SK-N-SH (cell line): ENCODE data around the gene ALG10B. TPM values are rescaled to one million over a fixed set of nuclear protein-coding genes. Genes with fewer than 3 reads are reported as not detected.

Experiments used
- CTCF ChIA-PET: fragments of 300-600, 350-600 bp; formaldehyde crosslinking; extraction: SDS; loops from one replicate; lab custom pipeline; 2021; lab: Yijun Ruan, JAX
- POLR2A ChIA-PET: fragments of 350-600 bp; sonication (Branson Sonifier 250); formaldehyde crosslinking; extraction: SDS; loops from one replicate; lab custom pipeline; 2020; ENCODE audit warnings: antibody characterized with exemption, inconsistent platforms; lab: Yijun Ruan, JAX
- DNase-seq: peaks from one replicate; pipeline ENCODE4 v3.0.0; 2012
- H2AFZ ChIP-seq: fragments of 200-600 bp; sonication (generic); 2 replicates; pipeline ENCODE4 v1.8.1; 2016; ENCODE audit warnings: antibody characterized with exemption, mild to moderate bottlenecking, low read depth
- H3F3A ChIP-seq: fragments of 200-600 bp; sonication (generic); replicated peaks from 2 replicates; pipeline ENCODE3; 2016; ENCODE audit warnings: antibody characterized with exemption, mild to moderate bottlenecking; ENCODE audit not compliant: insufficient read depth
- H3K27ac ChIP-seq, 2 experiments: fragments of 200-500 bp in 1 of 2; fragments of 200-600 bp in 1 of 2; sonication (Bioruptor generic) in 1 of 2; sonication (generic), shearing (Covaris generic) in 1 of 2; 2 replicates each; pipeline versions ENCODE4 v1.5.1 to v1.6.1; 2014 to 2016; ENCODE audit warnings: low read depth in 2 of 2, inconsistent platforms in 1 of 2, low read length in 1 of 2, mild to moderate bottlenecking in 1 of 2, mixed read lengths in 1 of 2
- H3K27me3 ChIP-seq: fragments of 200-600 bp; sonication (generic), shearing (Covaris generic); 2 replicates; pipeline ENCODE4 v1.6.1; 2016; ENCODE audit warnings: mixed run types; ENCODE audit not compliant: insufficient read depth
- H3K36me3 ChIP-seq, 2 experiments: fragments of 200-500 bp in 1 of 2; fragments of 200-600 bp in 1 of 2; sonication (Bioruptor generic) in 1 of 2; sonication (generic) in 1 of 2; replicated peaks in 1 of 2; 2 replicates each; pipeline versions ENCODE3 to v1.5.1; 2014 to 2016; ENCODE audit warnings: low read length in 1 of 2, mild to moderate bottlenecking in 1 of 2; ENCODE audit not compliant: insufficient read depth in 2 of 2, control insufficient read depth in 1 of 2
- H3K4me1 ChIP-seq, 2 experiments: fragments of 200-500 bp in 1 of 2; fragments of 200-600 bp in 1 of 2; sonication (Bioruptor generic) in 1 of 2; sonication (generic), shearing (Covaris generic) in 1 of 2; 2 replicates each; pipeline versions ENCODE4 v1.5.1 to v1.6.1; 2014 to 2016; ENCODE audit warnings: low read depth in 1 of 2, low read length in 1 of 2, mixed run types in 1 of 2; ENCODE audit not compliant: insufficient read depth in 2 of 2, control insufficient read depth in 1 of 2
- H3K4me2 ChIP-seq: fragments of 200-600 bp; sonication (generic), shearing (Covaris generic); 2 replicates; pipeline ENCODE4 v1.6.1; 2017; ENCODE audit warnings: mixed run types
- H3K4me3 ChIP-seq, 2 experiments: fragments of 200-500 bp in 1 of 2; fragments of 200-600 bp in 1 of 2; sonication (Bioruptor generic) in 1 of 2; sonication (generic), shearing (Covaris generic) in 1 of 2; 2 replicates each; pipeline versions ENCODE4 v1.5.1 to v1.8.1; 2014 to 2016; ENCODE audit warnings: low read depth in 2 of 2, inconsistent platforms in 1 of 2, low read length in 1 of 2, mild to moderate bottlenecking in 1 of 2, mixed read lengths in 1 of 2, moderate library complexity in 1 of 2
- H3K79me2 ChIP-seq: fragments of 200-600 bp; sonication (generic); 2 replicates; pipeline ENCODE4 v1.8.1; 2017; ENCODE audit warnings: mild to moderate bottlenecking; ENCODE audit not compliant: insufficient read depth
- H3K9ac ChIP-seq: fragments of 200-600 bp; sonication (generic); 2 replicates; pipeline ENCODE4 v1.6.1; 2017; ENCODE audit warnings: mixed run types
- H3K9me2 ChIP-seq: fragments of 200-600 bp; sonication (generic); 2 replicates; pipeline ENCODE4 v1.6.1; 2017; ENCODE audit warnings: mixed run types
- H3K9me3 ChIP-seq: fragments of 200-600 bp; sonication (generic); 2 replicates; pipeline ENCODE4 v1.6.1; 2017; ENCODE audit warnings: mixed run types, mild to moderate bottlenecking, moderate library complexity
- H4K20me1 ChIP-seq: fragments of 200-600 bp; sonication (generic); 2 replicates; pipeline ENCODE4 v1.6.1; 2017; ENCODE audit warnings: mild to moderate bottlenecking, mixed run types; ENCODE audit not compliant: insufficient read depth
- CTCF ChIP-seq: fragments of 200-600 bp; sonication (generic); IDR thresholded peaks from 2 replicates; pipeline ENCODE4 v1.6.1; 2017; ENCODE audit warnings: antibody characterized with exemption, mild to moderate bottlenecking, moderate library complexity
- ELF1 ChIP-seq: IDR thresholded peaks from 2 replicates; pipeline ENCODE4 v1.4.0; 2012
- EP300 ChIP-seq, 2 experiments: IDR thresholded peaks; 2 replicates each; pipeline versions ENCODE4 v1.4.0 to v1.6.1; 2012; ENCODE audit warnings: borderline replicate concordance in 1 of 2, low read depth in 1 of 2, low read length in 1 of 2
- FOXM1 ChIP-seq: IDR thresholded peaks from 2 replicates; pipeline ENCODE4 v1.4.0; 2012; ENCODE audit warnings: low read depth, mild to moderate bottlenecking
- GABPA ChIP-seq: IDR thresholded peaks from 2 replicates; pipeline ENCODE4 v1.4.0; 2012; ENCODE audit warnings: low read depth, mild to moderate bottlenecking
- IRF3 ChIP-seq: fragments of 150-350 bp; IDR thresholded peaks from 2 replicates; pipeline ENCODE4 v1.6.1; 2016; ENCODE audit warnings: mild to moderate bottlenecking, low read depth, low read length
- MAX ChIP-seq: IDR thresholded peaks from 2 replicates; pipeline ENCODE4 v1.4.0; 2012; ENCODE audit warnings: low read depth
- NRF1 ChIP-seq: IDR thresholded peaks from 2 replicates; pipeline ENCODE4 v1.6.1; 2012; ENCODE audit warnings: low read depth, mild to moderate bottlenecking, low read length
- PBX3 ChIP-seq: IDR thresholded peaks from 2 replicates; pipeline ENCODE4; 2012
- POLR2AphosphoS5 ChIP-seq: IDR thresholded peaks from 2 replicates; pipeline ENCODE4 v1.6.1; 2012; ENCODE audit warnings: low read depth, low read length
- RCOR1 ChIP-seq: fragments of 150-350 bp; IDR thresholded peaks from 2 replicates; pipeline ENCODE4 v1.6.1; 2017; ENCODE audit warnings: antibody characterized with exemption, low read length
- REST ChIP-seq: IDR thresholded peaks from 2 replicates; pipeline ENCODE4 v1.6.1; 2012; ENCODE audit warnings: mild to moderate bottlenecking, low read depth, low read length, moderate library complexity
- SMC3 ChIP-seq: IDR thresholded peaks from 2 replicates; pipeline ENCODE4 v1.6.1; 2012; ENCODE audit warnings: low read depth, low read length, improper control_type of control experiment
- USF1 ChIP-seq: IDR thresholded peaks from 2 replicates; pipeline ENCODE4 v1.4.0; 2012; ENCODE audit warnings: low read depth, borderline replicate concordance
- USF2 ChIP-seq: fragments of 150-350 bp; IDR thresholded peaks from 2 replicates; pipeline ENCODE4 v1.6.1; 2017; ENCODE audit warnings: antibody characterized with exemption, low read length, low read depth, borderline replicate concordance
- YY1 ChIP-seq: IDR thresholded peaks from 2 replicates; pipeline ENCODE4 v1.4.0; 2012; ENCODE audit warnings: low read depth, mild to moderate bottlenecking
- WGBS: methylation state at CpG from one replicate; pipeline ENCODE4 v1.1.6; 2017; ENCODE audit warnings: low lambda C conversion rate; 5-methylcytosine and 5-hydroxymethylcytosine counted together
- polyA plus RNA-seq, 3 experiments: library from polyadenylated mRNA; depleted of rRNA; stranded (reverse); fragments of >200 nt; gene quantifications; 2 replicates each; pipeline ENCODE4 v1.2.3, GENCODE V29; 2012

ALG10B gene
- polyA plus RNA-seq, 1 of the 3 experiments (the other 2 are of a cell fraction): 2.6 TPM

GRCh38 chr12:38373784-38374183, 57.2 kb downstream of the ALG10B start:
- 9% methylated on average over 2 of the region's 2 CpGs for WGBS
- Histone ChIP-seq H3F3A (no peaks in the 10 kb centered on the region), H3K27ac (no peak overlapping the region), H2AFZ (no peak overlapping the region), H4K20me1 (no peaks in the 10 kb centered on the region), H3K9me2 (no peaks in the 10 kb centered on the region), H3K27me3 (no peaks in the 10 kb centered on the region), H3K4me2 (no peak overlapping the region), H3K9me3 (no peaks in the 10 kb centered on the region), H3K36me3 (no peaks in the 10 kb centered on the region), H3K4me3 (no peak overlapping the region), H3K4me1 (no peaks in the 10 kb centered on the region), H3K79me2 (no peaks in the 10 kb centered on the region), H3K9ac (no peak overlapping the region)
- ChIA-PET POLR2A (no interaction called here), CTCF (no interaction called here)
- DNase-seq: no peak
- TF ChIP-seq PBX3 (no peak), NRF1 (no peak), USF2 (no peak), ELF1 (no peak), YY1 (no peak), POLR2AphosphoS5 (no peak), RCOR1 (no peak), USF1 (no peak), REST (no peak), CTCF (no peak), SMC3 (no peak), EP300 (IDR thresholded peaks at IDR 0.05; ENCODE audit: borderline replicate concordance in 1 of 2, low read depth in 1 of 2, low read length in 1 of 2) (no peak), MAX (no peak), FOXM1 (no peak), IRF3 (no peak), GABPA (no peak)
